ENCODE data around the gene SUCLG2. TPM values are rescaled to one million over a fixed set of nuclear protein-coding genes. Genes with fewer than 3 reads are reported as not detected.
A peak's percentile ranks its signal among the peaks of the same experiment; 100 is the strongest.

SUCLG2 gene
- total and polyA plus RNA-seq, 2 of the 4 experiments (the other 2 are of a cell fraction): 26.8 to 34.6 TPM

GRCh38 chr3:67461667-67462142 lies 192.7 kb downstream of the SUCLG2 start:
- peak overlapping the region; percentile 28 for H2BK5ac ChIP-seq (ENCODE audit: low read depth, low read length, poor library complexity, severe bottlenecking)
- no peak for TF ChIP-seq CEBPB (IDR thresholded peaks at IDR 0.05; ENCODE audit: low read depth, low read length)
- no peak for TF ChIP-seq ELK1 (IDR thresholded peaks at IDR 0.05; ENCODE audit: borderline replicate concordance, low read depth, low read length)
- TF ChIP-seq BHLHE40 (IDR thresholded peaks at IDR 0.05; ENCODE audit: low read depth, low read length): no peak
- no peak for TF ChIP-seq CTCF (conservative IDR thresholded peaks at IDR 0.05; ENCODE audit: low read depth, low read length)
- no peak for TF ChIP-seq RFX5 (IDR thresholded peaks at IDR 0.05; ENCODE audit: low read depth, low read length)
- no peak for TF ChIP-seq MAFK (IDR thresholded peaks at IDR 0.05; ENCODE audit: low read depth, low read length)
- peaks cover 16% of the 10 kb centered on the region for H3K4me1 ChIP-seq (ENCODE audit: control insufficient read depth, insufficient read depth, low read length)
- DNase-seq (peak; percentile 63), ATAC-seq (ENCODE audit: low read depth) (peak; percentile 63)
- H2BK120ac ChIP-seq (ENCODE audit: low read depth, low read length): peak overlapping the region; percentile 23; the same call in 1 of the 2 replicates
- ChIA-PET POLR2A (ENCODE audit: unreplicated experiment) (no interaction called here), CTCF (no interaction called here)
- no peak overlapping the region for H2AFZ ChIP-seq (replicated peaks; ENCODE audit: low read length, poor library complexity)
- peak overlapping the region; percentile 81; the same call in 1 of the 2 replicates for H3K18ac ChIP-seq (ENCODE audit: low read depth, low read length)
- H4K5ac ChIP-seq (ENCODE audit: low read depth, low read length): no peak overlapping the region
- H3K4ac ChIP-seq (ENCODE audit: low read depth, low read length): no peak overlapping the region
- H4K20me1 ChIP-seq (ENCODE audit: insufficient read depth, low read length): no peaks in the 10 kb centered on the region
- H3K56ac ChIP-seq (ENCODE audit: extremely low read depth, insufficient read depth, low read length): no peak overlapping the region
- H3K4me2 ChIP-seq (ENCODE audit: low read depth, low read length): peak overlapping the region; percentile 5; the same call in 1 of the 2 replicates
- H3K4me3 ChIP-seq (ENCODE audit: insufficient read depth, low read depth, low read length): no peak overlapping the region
- H3K9me1 ChIP-seq (ENCODE audit: insufficient read depth, low read length): peaks cover 4% of the 10 kb centered on the region; the same call in 1 of the 2 replicates
- H2BK15ac ChIP-seq (ENCODE audit: low read depth, low read length): no peak overlapping the region
- BruUV-seq (replicated peaks): no TSS peak
- no peak overlapping the region for H2AK9ac ChIP-seq (replicated peaks; ENCODE audit: low read depth, low read length, poor library complexity)
- H2AK5ac ChIP-seq (ENCODE audit: low read depth, low read length): no peak overlapping the region
- H4K91ac ChIP-seq (ENCODE audit: insufficient read depth, low read depth, low read length): no peak overlapping the region
- in situ Hi-C loops (cut with MboI; ENCODE audit: low sequenced_read_pairs): no loop called here
- peak overlapping the region; percentile 23; the same call in 1 of the 2 replicates for H2BK20ac ChIP-seq (ENCODE audit: low read depth, low read length)
- no peak overlapping the region for H3K14ac ChIP-seq (replicated peaks; ENCODE audit: low read depth, low read length)
- H3K9me3 ChIP-seq (ENCODE audit: control insufficient read depth, insufficient read depth, low read length): no peaks in the 10 kb centered on the region; the same call in 1 of the 2 replicates
- no peak overlapping the region for H3K23ac ChIP-seq (ENCODE audit: low read depth, low read length)
- 0% methylated on average over 1 of the region's 3 CpGs; no CpG with 5 or more reads in 1 of the 2 experiments for WGBS, 2 experiments (ENCODE audit: extremely low coverage in 2 of 2, insufficient read length in 1 of 2)
- no peaks in the 10 kb centered on the region for H3K36me3 ChIP-seq (ENCODE audit: control insufficient read depth, insufficient read depth, low read length)
- peak overlapping the region; percentile 19; the same call in 1 of the 2 replicates for H3K27ac ChIP-seq (ENCODE audit: insufficient read depth, low read length)
- peaks cover 5 to 11% of the 10 kb centered on the region in 2 experiments for H3K79me1 ChIP-seq (ENCODE audit: low read depth in 1 of 2, low read length in 2 of 2)
- no peak overlapping the region for H3K9ac ChIP-seq (ENCODE audit: low read depth, low read length)
- H3K27me3 ChIP-seq (ENCODE audit: control insufficient read depth, insufficient read depth, low read length): no peaks in the 10 kb centered on the region
- dilution Hi-C loops (cut with HindIII; ENCODE audit: low sequenced_read_pairs, unreplicated experiment): no loop called here
- peak overlapping the region in 1 of 2 experiments; percentile 59; a peak in 2 of 4 replicates for H4K8ac ChIP-seq (ENCODE audit: low read depth in 2 of 2, low read length in 2 of 2)
- intact Hi-C loops (cut with micrococcal nuclease): loop anchor here (5.0 kb wide), 1 partner anchor 186 kb away; no protein-coding TSS in a partner anchor

Measured in IMR-90 (cell line).